H1 (cell line): ENCODE results near the gene ACVR2A. TPM values are rescaled to one million over a fixed set of nuclear protein-coding genes. Genes with fewer than 3 reads are reported as not detected.
A peak's percentile ranks its signal among the peaks of the same experiment; 100 is the strongest.

Experiments
- CTCF ChIA-PET: fragments of 300-600 bp; sonication (Branson Sonifier 250); formaldehyde crosslinking; loops from one replicate; lab custom pipeline; 2021; ENCODE audit not compliant: partially characterized antibody; lab: Charles Lee
- POLR2A ChIA-PET: fragments of 300-600 bp; sonication (Branson Sonifier 250); formaldehyde crosslinking; loops from one replicate; lab custom pipeline; 2021; ENCODE audit warnings: inconsistent platforms; ENCODE audit not compliant: partially characterized antibody; lab: Charles Lee
- DNase-seq, 2 experiments: peaks; one replicate each; pipeline versions ENCODE4 v3.0.0 to v3.0.0-alpha.2; 2010 to 2022; ENCODE audit warnings: low spot score in 2 of 2, low read depth in 1 of 2, mixed read lengths in 1 of 2
- FAIRE-seq: peaks from 2 replicates; lab custom pipeline; 2011; peaks lifted over from hg19 to GRCh38; lab: Jason Lieb, UNC
- H2AFZ ChIP-seq: 2 replicates; pipeline ENCODE4 v1.8.1; 2012; ENCODE audit warnings: low read length, inconsistent platforms
- H2AK5ac ChIP-seq: 2 replicates; pipeline ENCODE4 v1.6.1; 2013; ENCODE audit warnings: low read depth, low read length
- H2BK120ac ChIP-seq: replicated peaks from 2 replicates; pipeline ENCODE3; 2013; ENCODE audit warnings: low read depth, low read length, inconsistent platforms
- H2BK12ac ChIP-seq: 2 replicates; pipeline ENCODE4 v1.6.1; 2013; ENCODE audit warnings: low read depth, low read length
- H2BK15ac ChIP-seq: 2 replicates; pipeline ENCODE4 v1.6.1; 2013; ENCODE audit warnings: low read length
- H2BK20ac ChIP-seq: 2 replicates; pipeline ENCODE4 v1.6.1; 2013; ENCODE audit warnings: low read length
- H2BK5ac ChIP-seq: 2 replicates; pipeline ENCODE4 v1.6.1; 2013; ENCODE audit warnings: low read depth, low read length
- H3K14ac ChIP-seq: 2 replicates; pipeline ENCODE4 v1.6.1; 2013; ENCODE audit warnings: inconsistent platforms; ENCODE audit not compliant: insufficient read length
- H3K18ac ChIP-seq: 2 replicates; pipeline ENCODE4 v1.6.1; 2013; ENCODE audit warnings: low read length; ENCODE audit errors: extremely low read depth
- H3K23ac ChIP-seq: 2 replicates; pipeline ENCODE4 v1.6.1; 2013; ENCODE audit warnings: inconsistent platforms; ENCODE audit not compliant: insufficient read length
- H3K23me2 ChIP-seq: 2 replicates; pipeline ENCODE4 v1.6.1; 2013; ENCODE audit warnings: low read depth, low read length
- H3K27ac ChIP-seq: 2 replicates; pipeline ENCODE4 v1.6.1; 2011; ENCODE audit warnings: low read depth, low read length, inconsistent platforms
- H3K27me3 ChIP-seq, 4 experiments: replicated peaks in 1 of 4; 1 replicate in 1 of 4; 2 replicates in 3 of 4; pipeline versions ENCODE4 v1.6.1 to v1.8.1; 2011 to 2013; ENCODE audit warnings: low read length in 3 of 4, mild to moderate bottlenecking in 3 of 4, inconsistent platforms in 2 of 4, mixed read lengths in 2 of 4, moderate library complexity in 1 of 4; ENCODE audit not compliant: control insufficient read depth in 3 of 4, insufficient read depth in 3 of 4; ENCODE audit errors: extremely low read depth in 1 of 4
- H3K36me3 ChIP-seq, 4 experiments: 2 replicates each; pipeline versions ENCODE4 v1.6.1 to v1.8.1; 2011 to 2013; ENCODE audit warnings: mild to moderate bottlenecking in 4 of 4, low read length in 3 of 4, moderate library complexity in 2 of 4, control low read depth in 1 of 4, inconsistent platforms in 1 of 4; ENCODE audit not compliant: insufficient read depth in 4 of 4, control insufficient read depth in 2 of 4
- H3K4ac ChIP-seq: replicated peaks from 2 replicates; pipeline ENCODE3; 2013; ENCODE audit warnings: low read length, low read depth, mixed read lengths, inconsistent platforms; ENCODE audit not compliant: insufficient read length
- H3K4me1 ChIP-seq, 4 experiments: replicated peaks in 1 of 4; 1 replicate in 1 of 4; 2 replicates in 3 of 4; pipeline versions ENCODE4 v1.6.1 to v1.8.1; 2011 to 2013; ENCODE audit warnings: low read length in 3 of 4, inconsistent platforms in 2 of 4, mixed read lengths in 1 of 4; ENCODE audit not compliant: insufficient read depth in 4 of 4, control insufficient read depth in 3 of 4
- H3K4me2 ChIP-seq, 2 experiments: 2 replicates each; pipeline versions ENCODE4 v1.6.1 to v1.8.1; 2011 to 2013; ENCODE audit warnings: low read depth in 2 of 2, low read length in 2 of 2, control low read depth in 1 of 2, inconsistent platforms in 1 of 2, mild to moderate bottlenecking in 1 of 2; ENCODE audit not compliant: insufficient read depth in 1 of 2
- H3K4me3 ChIP-seq, 4 experiments: fragments of 200-600, 300-600 bp in 1 of 4; sonication (generic), shearing (Covaris generic), sonication (Bioruptor Twin) in 1 of 4; 2 replicates each; pipeline versions ENCODE4 v1.5.1 to v1.8.1; 2011 to 2016; ENCODE audit warnings: low read length in 4 of 4, low read depth in 3 of 4, control low read depth in 2 of 4, inconsistent platforms in 2 of 4, mild to moderate bottlenecking in 2 of 4, mixed read lengths in 1 of 4, moderate library complexity in 1 of 4; ENCODE audit not compliant: insufficient read depth in 2 of 4; ENCODE audit errors: extremely low read depth in 1 of 4
- H3K56ac ChIP-seq: replicated peaks from 2 replicates; pipeline ENCODE3; 2013; ENCODE audit warnings: low read depth, mild to moderate bottlenecking, mixed read lengths, low read length, inconsistent platforms; ENCODE audit not compliant: insufficient read length
- H3K79me1 ChIP-seq: 2 replicates; pipeline ENCODE4 v1.6.1; 2013; ENCODE audit warnings: low read depth, low read length, control low read depth
- H3K79me2 ChIP-seq, 2 experiments: 2 replicates each; pipeline versions ENCODE4 v1.6.1 to v1.8.1; 2012 to 2013; ENCODE audit warnings: low read length in 2 of 2, mild to moderate bottlenecking in 2 of 2, inconsistent platforms in 1 of 2; ENCODE audit not compliant: insufficient read depth in 2 of 2, control insufficient read depth in 1 of 2
- H3K9ac ChIP-seq, 4 experiments: replicated peaks in 1 of 4; 1 replicate in 1 of 4; 2 replicates in 3 of 4; pipeline versions ENCODE4 v1.6.1 to v1.8.1; 2011 to 2013; ENCODE audit warnings: low read depth in 3 of 4, low read length in 3 of 4, control low read depth in 2 of 4, mild to moderate bottlenecking in 2 of 4, moderate library complexity in 2 of 4, inconsistent platforms in 1 of 4; ENCODE audit errors: extremely low read depth in 1 of 4
- H3K9me3 ChIP-seq, 2 experiments: 2 replicates each; pipeline versions ENCODE4 v1.6.1 to v1.8.1; 2012 to 2013; ENCODE audit warnings: mild to moderate bottlenecking in 2 of 2, moderate library complexity in 2 of 2, control low read depth in 1 of 2, inconsistent platforms in 1 of 2, low read depth in 1 of 2, low read length in 1 of 2, mixed read lengths in 1 of 2; ENCODE audit not compliant: insufficient read depth in 2 of 2
- H4K20me1 ChIP-seq, 2 experiments: replicated peaks in 1 of 2; 2 replicates each; pipeline versions ENCODE3 to v1.8.1; 2011 to 2013; ENCODE audit warnings: inconsistent platforms in 2 of 2, low read length in 2 of 2, mild to moderate bottlenecking in 1 of 2; ENCODE audit not compliant: insufficient read depth in 2 of 2, control insufficient read depth in 1 of 2
- H4K5ac ChIP-seq: 2 replicates; pipeline ENCODE4 v1.6.1; 2013; ENCODE audit warnings: low read length, low read depth, mixed read lengths, inconsistent platforms; ENCODE audit not compliant: insufficient read length
- H4K8ac ChIP-seq: 2 replicates; pipeline ENCODE4 v1.8.0; 2013; ENCODE audit warnings: mild to moderate bottlenecking, moderate library complexity, low read length, inconsistent platforms; ENCODE audit not compliant: insufficient read depth; ENCODE audit errors: extremely low read depth
- H4K91ac ChIP-seq: replicated peaks from 2 replicates; pipeline ENCODE3; 2013; ENCODE audit warnings: low read length, mixed read lengths, inconsistent platforms; ENCODE audit not compliant: insufficient read length
- CEBPB ChIP-seq: IDR thresholded peaks from 2 replicates; pipeline ENCODE4 v1.6.1; 2012; ENCODE audit warnings: low read depth, low read length
- CHD1 ChIP-seq: IDR thresholded peaks from 2 replicates; pipeline ENCODE4 v1.6.1; 2012; ENCODE audit warnings: low read depth, low read length, improper control_type of control experiment
- GTF2F1 ChIP-seq: IDR thresholded peaks from 2 replicates; pipeline ENCODE4 v1.6.1; 2012; ENCODE audit warnings: low read depth, low read length, improper control_type of control experiment, borderline replicate concordance
- HDAC2 ChIP-seq, 2 experiments: fragments of 300-600 bp in 1 of 2; sonication (generic) in 1 of 2; IDR thresholded peaks; 2 replicates each; pipeline ENCODE4 v1.6.1; 2011 to 2012; ENCODE audit warnings: low read depth in 2 of 2, low read length in 2 of 2, mild to moderate bottlenecking in 2 of 2, moderate library complexity in 2 of 2, borderline replicate concordance in 1 of 2, inconsistent platforms in 1 of 2
- KDM1A ChIP-seq: fragments of 200-600, 300-600 bp; sonication (generic); IDR thresholded peaks from 2 replicates; pipeline ENCODE4 v1.7.1; 2016; ENCODE audit warnings: mild to moderate bottlenecking, low read length, borderline replicate concordance
- KDM4A ChIP-seq: IDR thresholded peaks from one replicate; pipeline ENCODE4 v1.7.1; 2012; ENCODE audit warnings: low read depth, mild to moderate bottlenecking, moderate library complexity, low read length, inconsistent platforms; ENCODE audit not compliant: severe bottlenecking
- MAFK ChIP-seq: IDR thresholded peaks from 2 replicates; pipeline ENCODE4 v1.6.1; 2012; ENCODE audit warnings: low read depth, mild to moderate bottlenecking, improper control_type of control experiment, low read length
- ZNF274 ChIP-seq: IDR thresholded peaks from 2 replicates; pipeline ENCODE4 v1.7.0; 2012; ENCODE audit warnings: low read length, borderline replicate concordance; ENCODE audit errors: extremely low read depth
- WGBS, 2 experiments: shearing (Covaris generic) in 1 of 2; methylation state at CpG; one replicate each; pipeline versions ENCODE4 v1.1.6 to v1.1.7; 2013 to 2015; ENCODE audit warnings: low lambda C conversion rate in 2 of 2, mixed read lengths in 2 of 2, inconsistent platforms in 1 of 2, low coverage in 1 of 2, missing lambda C conversion rate in 1 of 2; ENCODE audit not compliant: insufficient replicate concordance in 2 of 2, insufficient coverage in 1 of 2, insufficient read length in 1 of 2; ENCODE audit errors: extremely low coverage in 1 of 2, missing lambda C conversion rate in 1 of 2; 5-methylcytosine and 5-hydroxymethylcytosine counted together
- polyA plus RNA-seq, 7 experiments: library from polyadenylated mRNA; depleted of rRNA in 3 of 7; stranded (reverse) in 5 of 7; unstranded in 2 of 7; fragments of >200 nt in 5 of 7; fragments of 200-250 nt in 2 of 7; gene quantifications; 1 replicate in 5 of 7; 2 replicates in 1 of 7; 4 replicates in 1 of 7; pipeline versions ENCODE4 v1.2.1 to v1.2.3, GENCODE V29; 2011 to 2013; ENCODE audit warnings: missing spikeins in 2 of 7, mixed read lengths in 2 of 7
- total RNA-seq: library from RNA; stranded (reverse); fragmentation: NEBNext Ultra II Directional; extraction: Animal tissue kit (Norgen Biotek cat#: 25700); gene quantifications from 2 replicates; pipeline ENCODE4 v1.2.1, GENCODE V29; 2021

ACVR2A gene
- total and polyA plus RNA-seq, 2 of the 8 experiments (the other 6 are each of a cell fraction or from before 2014, with no cell fraction given), result 3.4 to 18.1 TPM

DNA sequence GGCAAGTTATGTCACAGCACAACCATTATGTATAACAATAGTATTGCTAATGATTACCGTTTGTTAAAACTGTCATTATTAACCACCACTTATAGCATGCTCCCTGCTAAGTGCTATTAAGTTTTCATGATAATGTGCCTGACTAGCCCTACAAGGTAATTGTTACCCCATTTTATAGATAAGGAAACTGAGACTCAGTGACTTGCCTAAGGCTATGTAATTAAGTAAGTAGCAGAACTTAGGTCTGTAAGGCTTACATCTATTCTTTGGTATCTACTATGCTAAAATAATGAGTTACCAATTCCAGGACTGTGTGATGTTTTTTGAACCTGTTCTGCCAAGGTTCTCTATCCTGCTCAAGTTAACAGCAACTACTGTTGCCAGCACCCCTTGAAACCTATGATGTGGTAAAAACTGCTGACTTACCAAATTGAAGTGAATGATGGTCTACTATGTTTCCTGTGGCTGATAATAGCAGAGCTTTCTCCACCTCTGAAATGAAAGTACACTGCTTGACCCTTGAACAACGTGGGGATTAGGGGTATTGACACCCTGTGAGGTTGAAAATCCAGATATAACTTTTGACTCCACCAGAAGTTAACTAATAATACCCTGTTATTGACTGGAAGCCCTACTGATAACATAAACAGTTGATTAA is 18.2 kb downstream of the ACVR2A start:
- Histone ChIP-seq H3K23me2 (no peaks in the 10 kb centered on the region; the same call in 1 of the 2 replicates), H4K20me1 (peaks cover 0 to 2% of the 10 kb centered on the region in 2 experiments), H3K18ac (no peak overlapping the region), H2BK20ac (no peak overlapping the region), H4K5ac (no peak overlapping the region), H2AFZ (no peak overlapping the region), H2AK5ac (no peak overlapping the region), H3K4me1 (peaks cover 0 to 16% (median 12%) of the 10 kb centered on the region in 4 experiments; a peak in 5 of 7 replicates), H3K36me3 (no peaks in the 10 kb centered on the region), H2BK12ac (no peak overlapping the region), H2BK5ac (no peak overlapping the region), H3K56ac (no peak overlapping the region), H3K4me3 (no peak overlapping the region), H3K27me3 (no peaks in the 10 kb centered on the region), H3K27ac (no peak overlapping the region), H3K4ac (no peak overlapping the region), H3K14ac (no peak overlapping the region), H4K8ac (no peak overlapping the region), H3K79me1 (no peaks in the 10 kb centered on the region; the same call in 1 of the 2 replicates), H2BK15ac (no peak overlapping the region), H3K9me3 (no peaks in the 10 kb centered on the region), H3K23ac (no peak overlapping the region), H3K79me2 (peaks cover 7 to 95% of the 10 kb centered on the region in 2 experiments), H3K9ac (no peak overlapping the region), H2BK120ac (no peak overlapping the region), H3K4me2 (no peak overlapping the region), H4K91ac (no peak overlapping the region)
- FAIRE-seq (no peak), DNase-seq (no peak)
- peak; percentile 81 for TF ChIP-seq KDM1A
- 0 out of 4 replicates have a peak, but pooled peaks of 1 of the 2 experiments have one; percentile 31 for TF ChIP-seq HDAC2 (IDR thresholded peaks at IDR 0.05; ENCODE audit: borderline replicate concordance in 1 of 2, low read depth in 2 of 2, low read length in 2 of 2)
- TF ChIP-seq KDM4A, result no peak
- TF ChIP-seq GTF2F1, result no peak
- peak; percentile 2; the same call in 1 of the 2 replicates for TF ChIP-seq MAFK
- no peak for TF ChIP-seq CHD1
- TF ChIP-seq ZNF274, result no peak
- TF ChIP-seq CEBPB, result no peak
- 64% methylated on average over 2 of the region's 2 CpGs; no CpG with 5 or more reads in 1 of the 2 experiments for WGBS, 2 experiments
- CTCF ChIA-PET, result no interaction called here
- POLR2A ChIA-PET, result interaction anchor here (1.1 kb wide), 1 partner anchor 18 kb away, joined by 3 read pairs; the partner anchor contains the start of gene ACVR2A
